Right ventricle myocardium superior (tissue), 1 donor: ENCODE data around the gene LMX1A. TPM values are rescaled to one million over a fixed set of nuclear protein-coding genes. Genes with fewer than 3 reads are reported as not detected.

Experiments
- ATAC-seq: fragments of 200-7000 bp; cut with Tn5 transposase; one replicate; pipeline ENCODE4 v1.9.1; 2020; ENCODE audit warnings: mild to moderate bottlenecking; ENCODE audit not compliant: poor library complexity
- DNase-seq: peaks from one replicate; pipeline ENCODE4 v3.0.0-alpha.2; 2020
- intact Hi-C: fragments of 100-400 bp; cut with DNase I; formaldehyde crosslinking; loops from one replicate; pipeline ENCODE4 v1.11.2; 2022
- long read RNA-seq: library from polyadenylated mRNA; unstranded; transcript quantifications from one replicate; pipeline ENCODE4 v2.0.0, GENCODE V29; 2021
- total RNA-seq: library from RNA; stranded (reverse); fragmentation: NEBNext Ultra II Directional; extraction: Animal tissue kit (Norgen Biotek cat#: 25700); gene quantifications from one replicate; pipeline ENCODE4 v1.2.1, GENCODE V29; 2021
- donor health status: DM: no; HTN: yes; CAD: no; lungs with severe emphysema.

The LMX1A gene
- not detected for total RNA-seq
- long read RNA-seq, result 0 reads

GRCh38 chr1:165355977-165356811, at the start of gene LMX1A:
TSS of gene LMX1A (minus strand) at chr1:165356715. CDS start at chr1:165355559, 1,156 bp downstream.
- intact Hi-C loops, result no loop called here
- DNase-seq (peak; percentile 52), ATAC-seq (peak; percentile 62)

DNA sequence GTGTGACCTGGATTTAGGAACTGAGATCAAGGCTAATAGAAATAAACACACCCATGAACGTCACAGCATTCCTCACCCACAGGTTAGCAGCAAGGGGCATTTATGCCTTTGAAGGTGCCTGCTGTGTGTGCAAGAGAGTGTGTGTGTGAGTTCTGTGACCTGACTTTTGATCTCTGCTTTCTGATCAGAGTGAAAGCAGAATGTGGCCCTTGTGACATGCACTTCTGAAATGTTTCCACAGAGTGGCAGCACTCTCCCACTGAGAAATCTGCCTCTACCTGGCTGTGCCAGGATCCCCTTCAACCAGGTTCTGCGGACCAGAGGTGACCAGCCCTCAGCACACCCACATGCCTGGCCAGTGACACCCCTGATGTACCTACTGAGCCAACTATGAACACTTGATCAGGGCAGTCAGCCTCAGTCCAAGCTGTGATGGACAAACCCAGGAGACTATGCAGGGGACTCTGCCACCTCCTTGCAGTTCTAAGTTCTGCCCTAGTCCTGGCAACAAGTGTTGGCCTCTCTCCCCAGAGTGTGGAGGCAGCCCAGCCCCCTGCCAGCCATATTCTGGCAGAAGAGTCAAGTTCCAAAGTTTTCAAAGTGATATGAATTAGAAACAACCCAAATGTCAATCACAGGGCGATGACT, 47.4 kb upstream of the LMX1A start:
- DNase-seq, result no peak
- intact Hi-C loops, result loop anchor here (2.0 kb wide), 1 partner anchor 189 kb away; no protein-coding TSS in a partner anchor
- ATAC-seq, result peak; percentile 77

DNA sequence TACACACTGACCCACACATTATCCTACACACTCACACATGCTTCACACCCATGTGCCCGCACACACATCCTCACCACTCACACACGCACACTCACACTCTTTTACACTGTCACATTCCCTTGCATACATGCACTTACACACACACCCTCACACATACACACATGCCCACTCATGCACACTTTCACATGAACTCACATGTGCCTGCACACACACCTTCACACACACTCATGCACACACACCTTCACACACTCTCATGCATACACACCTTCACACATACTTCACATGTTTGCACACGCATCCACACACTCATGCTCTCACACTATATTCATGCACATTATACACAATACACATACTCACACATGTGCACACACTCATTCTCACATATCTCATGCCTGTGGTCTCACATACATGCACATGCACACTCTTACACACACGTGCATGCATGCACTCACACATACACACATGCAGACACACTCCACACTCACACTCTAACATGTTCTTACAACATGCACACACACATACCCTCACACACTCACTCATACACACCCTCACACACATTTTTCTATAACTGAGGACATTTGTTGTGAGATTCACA, 46.1 kb upstream of the LMX1A start:
- intact Hi-C loops, result no loop called here
- DNase-seq (no peak), ATAC-seq (no peak)

GRCh38 chr1:165397944-165398343, 41.4 kb upstream of the LMX1A start:
- peak; percentile 56 for DNase-seq
- intact Hi-C loops, result loop anchor here (10.0 kb wide), 1 partner anchor 517 kb away; no protein-coding TSS in a partner anchor

GRCh38 chr1:165395901-165396300, 39.4 kb upstream of the LMX1A start:
- intact Hi-C loops, result loop anchor here (10.0 kb wide), 1 partner anchor 519 kb away; no protein-coding TSS in a partner anchor
- DNase-seq (no peak), ATAC-seq (no peak)

More at GRCh38 chr1:165397944-165398343, 41.4 kb upstream of the LMX1A start:
- peak; percentile 74 for ATAC-seq

DNA sequence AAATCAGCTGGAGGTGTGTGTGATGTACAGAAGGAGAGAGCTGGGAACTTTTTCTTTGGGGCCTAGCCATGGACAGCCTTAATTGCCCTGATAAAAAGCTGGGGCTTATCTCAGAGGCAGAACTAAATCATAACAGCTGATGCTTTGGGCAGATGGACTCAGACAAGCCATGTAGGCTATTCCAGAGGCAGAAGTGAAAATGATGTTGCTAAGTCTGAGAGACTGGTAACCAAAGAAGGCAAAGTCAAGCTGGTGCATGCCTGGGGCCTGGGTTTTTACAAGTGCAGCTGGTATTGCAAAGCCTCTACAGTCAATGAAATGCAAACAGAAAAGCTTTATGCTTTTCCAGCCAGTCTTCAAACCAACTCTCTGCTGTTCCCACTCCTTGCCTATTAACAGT, 39.0 kb upstream of the LMX1A start:
- no peak for ATAC-seq
- DNase-seq, result no peak
- intact Hi-C loops, result loop anchor here (10.0 kb wide), 1 partner anchor 519 kb away; no protein-coding TSS in a partner anchor

DNA sequence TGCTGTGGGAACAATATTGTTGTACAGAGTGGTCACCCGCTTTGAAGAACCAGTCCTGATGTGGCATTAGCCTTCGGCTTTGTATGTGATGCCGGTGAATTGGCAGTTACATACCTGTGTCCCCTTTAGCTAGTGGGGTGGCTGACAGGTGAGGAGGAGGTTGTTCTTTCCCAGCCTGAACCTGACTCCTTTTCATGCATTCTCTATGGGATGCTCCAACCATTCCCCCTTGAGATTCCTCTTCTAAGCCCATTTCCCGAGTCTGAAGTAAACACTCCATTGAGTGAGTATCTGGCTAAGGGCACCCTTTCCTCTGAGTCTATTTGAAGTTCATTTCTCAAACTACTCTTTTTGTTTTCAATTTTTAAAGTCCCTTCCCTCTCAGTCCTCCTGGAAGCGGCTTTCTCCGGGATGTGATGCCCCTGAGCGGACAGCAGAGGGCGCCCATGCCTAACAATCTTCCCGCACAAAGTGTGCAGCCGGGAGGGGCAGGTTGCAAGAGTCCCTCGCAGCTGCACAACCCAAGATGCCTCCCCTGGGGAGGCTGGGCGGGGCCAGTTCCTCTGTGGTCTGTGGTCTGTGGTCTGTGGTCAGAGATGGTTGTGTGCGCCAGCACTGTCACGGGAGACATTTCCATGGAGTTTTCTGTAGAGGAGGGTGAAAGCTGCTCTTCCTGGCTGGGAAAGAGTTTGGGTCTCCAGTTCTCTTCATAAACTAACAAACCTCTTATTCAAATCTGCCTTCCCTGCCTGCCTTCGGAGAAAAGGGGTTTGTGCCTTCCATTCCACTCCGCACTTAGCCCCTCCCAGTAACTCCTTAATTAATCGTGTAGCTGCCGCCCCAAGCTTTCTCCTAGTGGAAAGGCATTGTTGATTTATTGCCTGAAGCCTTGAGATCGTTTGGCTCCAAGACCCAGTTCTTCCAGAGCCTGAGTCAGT, 36.4 kb upstream of the LMX1A start:
- ATAC-seq, result peak; percentile 91
- DNase-seq, result peak; percentile 91
- intact Hi-C loops, result loop anchor here (2.0 to 10.0 kb wide), 2 partner anchors 200 to 522 kb away; no protein-coding TSS in a partner anchor

DNA sequence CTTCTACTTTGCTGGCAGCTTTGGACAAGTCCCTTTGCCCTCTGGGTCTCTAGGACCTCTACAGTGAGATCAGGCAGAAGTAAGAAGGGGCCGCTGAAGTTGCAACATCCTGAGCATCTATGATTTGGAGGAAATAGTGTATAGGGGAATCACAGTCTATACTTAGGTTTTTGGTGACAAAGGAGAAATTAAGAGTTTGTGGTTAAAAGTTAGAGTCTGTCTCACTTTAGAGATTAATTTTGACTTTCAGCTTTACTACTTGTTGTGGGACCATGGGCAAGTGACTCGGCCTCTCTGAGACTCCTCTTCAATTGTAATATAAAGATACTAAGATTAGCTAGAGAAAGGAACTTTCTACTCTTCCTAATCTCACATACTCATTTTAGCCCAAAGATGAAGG, 33.1 kb upstream of the LMX1A start:
- intact Hi-C loops, result loop anchor here (10.0 kb wide), 1 partner anchor 525 kb away; no protein-coding TSS in a partner anchor
- ATAC-seq, result no peak

GRCh38 chr1:165387961-165388360, 31.4 kb upstream of the LMX1A start:
- intact Hi-C loops, result no loop called here
- ATAC-seq, result no peak
- no peak for DNase-seq

More for the DNA sequence above, 33.1 kb upstream of the LMX1A start:
- DNase-seq, result no peak

- no peak for ATAC-seq
- intact Hi-C loops, result no loop called here
- DNase-seq, result no peak
These were observed 31.0 kb upstream of the LMX1A start for GRCh38 chr1:165387505-165387904.

- DNase-seq (no peak), ATAC-seq (peak; percentile 36)
- intact Hi-C loops, result no loop called here
These were observed 27.3 kb upstream of the LMX1A start for GRCh38 chr1:165383599-165384405.

GRCh38 chr1:165383067-165383466, 26.6 kb upstream of the LMX1A start:
- intact Hi-C loops, result no loop called here
- DNase-seq (peak; percentile 62), ATAC-seq (peak; percentile 84)

- intact Hi-C loops, result no loop called here
- DNase-seq (no peak), ATAC-seq (no peak)
These were observed 25.4 kb upstream of the LMX1A start for GRCh38 chr1:165381745-165382505.

DNA sequence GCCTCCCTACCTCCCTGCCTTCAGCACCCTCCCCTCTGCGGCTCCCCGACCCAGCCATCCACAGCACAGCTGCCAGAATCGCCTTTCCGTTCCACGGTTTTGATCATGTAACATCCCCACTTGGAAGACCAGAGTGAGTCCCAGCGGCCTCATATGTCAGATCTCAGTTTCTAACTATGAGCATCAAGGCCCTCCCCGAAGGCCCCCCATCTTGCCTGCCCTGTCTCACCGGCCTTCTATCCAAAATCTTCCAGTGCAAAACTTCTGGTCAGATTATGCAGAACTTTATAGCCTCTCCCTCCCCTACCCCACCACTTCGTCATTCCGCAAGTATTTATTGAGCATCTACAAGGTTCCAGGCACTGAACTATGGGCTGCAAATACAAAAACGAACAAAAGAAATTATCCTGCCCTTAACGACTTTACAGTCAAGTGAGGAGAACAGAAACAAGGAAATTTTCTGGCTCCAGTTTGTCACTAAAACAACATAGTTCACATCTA, 20.3 kb upstream of the LMX1A start:
- DNase-seq, result no peak
- intact Hi-C loops, result no loop called here
- ATAC-seq, result no peak

- intact Hi-C loops, result no loop called here
- DNase-seq (peak; percentile 92), ATAC-seq (peak; percentile 93)
These were observed 19.7 kb upstream of the LMX1A start for GRCh38 chr1:165376041-165376810.

DNA sequence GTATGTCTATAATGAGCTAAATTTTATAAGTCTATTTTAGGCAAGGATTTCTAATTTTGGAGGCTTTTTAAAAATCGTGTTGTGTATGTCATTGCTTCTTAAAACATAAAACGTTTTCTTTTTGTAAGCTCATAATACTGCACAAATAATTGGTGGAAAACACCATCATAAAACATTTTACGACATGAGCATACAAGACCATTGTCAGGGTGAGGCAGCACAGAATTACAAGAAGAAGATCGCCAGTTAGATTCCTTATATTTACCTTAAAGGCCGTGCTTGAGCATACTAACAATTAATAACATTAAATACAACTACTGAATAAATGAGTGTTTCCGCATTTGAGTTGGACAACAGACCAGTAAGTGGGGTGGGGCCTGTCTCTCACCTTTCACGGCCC, 19.1 kb upstream of the LMX1A start:
- intact Hi-C loops, result no loop called here
- DNase-seq (no peak), ATAC-seq (no peak)
